CD4-positive, alpha-beta T cell treated with Interleukin-1 beta for 1 hour (primary cell): ENCODE results near the gene ZBTB38.

Experiments
- DNase-seq, 2 donors: peaks; one replicate each; pipeline ENCODE4 v3.0.0-alpha.2; 2020 to 2022

The ZBTB38 gene

DNA sequence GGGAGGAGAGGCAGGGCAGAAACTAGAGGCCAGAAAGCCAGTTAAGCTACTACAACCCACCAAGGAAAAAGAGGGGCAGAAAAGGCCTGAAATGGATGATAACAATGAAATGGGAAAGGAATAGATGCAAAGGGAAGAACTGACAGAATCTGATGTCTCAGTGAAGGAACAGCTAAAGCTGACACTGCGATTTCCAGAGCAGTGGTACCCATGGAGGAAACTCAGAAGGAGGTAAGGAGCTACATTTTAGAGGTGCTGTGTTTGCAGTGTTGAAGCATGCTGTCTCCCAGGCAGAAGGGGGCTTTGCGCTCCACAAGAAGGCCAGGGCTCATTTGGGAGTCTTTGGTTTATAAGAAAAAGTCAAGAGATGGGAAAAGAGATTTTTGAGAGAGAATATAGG, 38.0 kb downstream of the ZBTB38 start:
- no peak for DNase-seq

- DNase-seq: no peak
Measured at GRCh38 chr3:141407047-141407446, 38.7 kb downstream of the ZBTB38 start.

- no peak for DNase-seq
Measured at GRCh38 chr3:141407825-141408224, 39.5 kb downstream of the ZBTB38 start.

DNA sequence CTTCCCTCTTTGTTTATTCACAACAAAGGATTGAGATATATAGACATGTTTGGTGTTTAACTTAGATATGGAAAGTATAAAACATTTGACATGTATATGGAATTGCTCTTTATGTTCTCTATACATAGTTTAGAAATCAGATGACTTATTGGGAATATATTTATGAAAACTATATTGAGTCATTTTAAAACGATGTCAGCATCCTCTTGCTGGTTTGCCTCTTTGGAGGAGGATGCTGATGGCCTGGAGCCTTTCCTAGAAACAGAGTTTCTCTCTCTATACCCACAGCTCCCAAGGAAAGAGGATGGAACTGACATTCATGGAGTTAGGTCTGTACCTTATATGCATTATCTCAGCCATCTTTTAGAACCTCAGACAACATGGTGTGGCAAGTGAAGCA, 40.3 kb downstream of the ZBTB38 start:
- DNase-seq: no peak

GRCh38 chr3:141409940-141410241, 41.6 kb downstream of the ZBTB38 start:
- no peak for DNase-seq

DNA sequence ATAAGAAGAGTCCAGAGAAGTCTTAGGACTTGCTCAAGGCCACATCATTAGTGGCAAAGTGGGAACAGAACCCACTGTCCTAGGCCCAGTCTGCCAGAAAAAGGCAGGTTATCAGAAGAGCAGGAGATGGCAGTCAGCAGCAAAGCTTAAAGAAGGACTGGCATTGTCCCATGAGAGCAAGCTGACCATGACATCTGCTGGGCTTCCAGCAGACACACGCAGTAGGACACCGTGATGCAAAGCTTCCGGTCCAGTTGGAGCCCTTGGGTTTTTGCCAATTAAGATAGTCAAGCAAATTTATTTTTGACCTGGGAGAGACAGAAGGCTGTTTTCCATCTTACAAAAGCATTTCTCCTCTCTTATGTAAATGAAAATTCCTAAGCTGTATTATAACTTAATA, 42.1 kb downstream of the ZBTB38 start:
- no peak for DNase-seq

- DNase-seq: no peak
Measured at GRCh38 chr3:141410846-141411245, 42.5 kb downstream of the ZBTB38 start.

DNA sequence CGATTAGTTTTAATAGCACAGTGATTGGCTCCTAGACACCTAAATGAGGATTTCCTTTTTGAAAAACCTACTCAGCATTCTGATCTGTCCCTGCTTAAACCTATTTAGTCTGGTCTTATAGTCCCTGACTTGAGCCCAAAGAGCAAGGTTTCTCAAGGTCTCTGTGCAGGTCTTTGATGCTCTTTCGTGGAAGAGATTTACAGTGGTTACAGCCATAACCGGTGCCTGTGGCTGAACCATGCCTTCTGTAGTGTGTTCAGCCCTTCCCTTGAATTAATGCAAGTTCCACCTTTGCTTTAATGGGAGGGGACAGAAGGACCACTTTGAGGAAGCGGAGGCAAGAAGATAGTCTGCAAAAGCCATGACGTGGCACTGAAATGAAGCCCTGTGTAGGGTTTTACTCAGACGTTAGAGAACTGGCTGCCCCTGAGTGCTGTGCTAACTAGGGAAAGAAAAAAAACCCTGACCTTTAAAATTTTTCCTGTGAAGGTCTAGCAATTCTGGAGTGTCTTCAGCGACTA, 43.0 kb downstream of the ZBTB38 start:
- DNase-seq: peak; percentile 36 to 58

DNA sequence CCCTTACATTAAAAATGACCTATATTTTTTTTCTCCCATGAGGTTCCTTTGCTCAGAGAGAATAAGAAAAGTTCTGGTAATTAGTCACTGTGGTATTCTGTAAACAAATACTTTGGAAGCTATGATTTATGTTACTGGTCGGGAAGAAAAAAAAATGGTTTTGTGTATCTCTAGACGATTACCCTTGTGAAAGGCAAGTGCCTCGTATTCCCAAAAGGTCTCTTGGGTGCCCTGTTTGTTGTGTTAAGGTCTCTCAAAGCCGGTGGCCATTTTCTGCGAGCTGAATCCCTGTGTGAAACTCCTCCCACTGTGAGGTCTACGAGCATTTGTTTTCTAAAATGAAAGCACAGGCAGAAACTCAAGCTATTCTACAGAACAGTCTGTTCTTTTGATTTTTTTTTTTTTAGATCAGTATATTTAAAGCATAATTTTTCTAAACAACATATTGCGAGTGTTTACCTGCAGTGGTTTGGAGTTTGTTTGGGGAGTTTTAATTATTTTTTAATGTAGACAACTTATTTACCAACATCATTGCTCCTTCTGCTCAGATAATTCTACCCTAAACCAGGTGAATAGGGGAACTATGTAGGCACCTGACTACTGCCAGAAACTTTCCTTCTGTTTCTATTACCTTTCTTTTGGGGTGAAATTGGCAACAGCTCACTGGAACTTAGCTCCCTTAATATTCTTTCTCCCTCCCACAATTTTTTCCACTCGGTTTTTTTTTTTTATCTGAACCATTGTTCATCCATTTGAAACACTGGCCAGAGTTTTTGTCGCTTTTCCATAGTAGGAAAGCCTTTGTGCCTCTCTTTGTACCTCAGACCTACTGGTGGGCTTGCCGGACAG, 44.0 kb downstream of the ZBTB38 start:
- DNase-seq: peak; percentile 69 to 80

DNA sequence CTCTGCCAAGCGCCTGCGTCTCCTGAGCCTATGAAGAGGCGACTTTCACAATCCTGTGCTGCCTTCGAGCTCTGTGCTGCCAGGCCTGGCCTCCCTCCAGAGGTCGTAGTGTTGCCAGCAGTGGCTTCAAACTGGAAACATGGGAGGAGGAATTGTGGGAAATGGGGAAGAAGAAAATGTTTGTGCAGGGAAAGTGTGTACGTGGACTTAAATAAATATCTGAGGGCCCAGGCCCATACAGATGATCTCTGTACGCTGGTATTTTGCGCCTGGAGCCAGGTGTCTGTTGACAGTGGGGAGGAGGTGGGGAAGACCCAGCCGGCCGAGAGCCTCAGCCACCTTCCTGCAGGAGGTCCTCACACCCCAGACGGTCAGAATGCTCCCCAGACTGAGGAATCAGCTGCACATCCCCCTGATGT, 44.6 kb downstream of the ZBTB38 start:
- no peak for DNase-seq

GRCh38 chr3:141413391-141413790, 45.1 kb downstream of the ZBTB38 start:
- peak in 1 of 2 donors; percentile 61 for DNase-seq

DNA sequence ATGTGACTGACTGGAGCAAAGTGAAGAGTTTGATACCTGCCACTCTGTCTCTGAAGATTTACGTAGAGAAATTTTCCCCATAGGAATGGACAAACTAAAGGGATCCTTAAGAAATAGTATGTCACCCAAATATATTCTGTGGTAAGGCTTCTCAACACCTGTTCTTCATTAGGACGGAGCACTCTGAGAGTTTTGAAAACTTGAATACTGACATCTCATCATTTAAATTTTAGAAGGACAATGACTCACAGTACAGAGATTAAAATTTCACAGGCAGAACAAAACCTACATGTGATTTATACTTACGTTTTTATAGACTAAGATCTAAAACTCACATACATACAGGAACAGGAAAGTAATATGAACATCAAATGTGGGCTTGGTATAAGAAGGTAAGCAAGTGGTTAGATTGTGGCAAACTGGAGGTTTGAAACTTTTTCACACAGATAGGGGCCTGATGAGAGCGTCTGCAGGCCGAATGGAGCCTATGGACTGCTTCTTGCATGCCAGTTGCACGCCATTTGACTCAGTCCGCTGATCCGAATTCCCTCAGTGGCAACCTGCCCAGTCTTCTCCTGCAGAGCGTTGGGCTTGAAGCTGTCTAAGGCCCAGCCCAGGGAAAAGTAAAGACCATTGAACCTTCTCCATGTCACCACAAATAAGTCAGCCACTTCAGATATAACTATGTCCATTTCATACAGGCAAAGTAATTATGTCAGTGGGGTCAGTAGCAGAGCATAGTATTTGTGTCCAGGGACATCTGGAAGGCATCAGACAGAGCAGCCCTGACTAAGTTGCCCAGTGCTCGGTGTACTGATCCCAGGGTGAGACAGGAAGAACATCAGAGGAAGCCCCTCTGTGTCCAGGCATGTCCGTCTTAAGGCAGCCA, 45.7 kb downstream of the ZBTB38 start:
- DNase-seq: peak in 1 of 2 donors; percentile 45

GRCh38 chr3:141414800-141415462, 46.6 kb downstream of the ZBTB38 start:
- no peak for DNase-seq

DNA sequence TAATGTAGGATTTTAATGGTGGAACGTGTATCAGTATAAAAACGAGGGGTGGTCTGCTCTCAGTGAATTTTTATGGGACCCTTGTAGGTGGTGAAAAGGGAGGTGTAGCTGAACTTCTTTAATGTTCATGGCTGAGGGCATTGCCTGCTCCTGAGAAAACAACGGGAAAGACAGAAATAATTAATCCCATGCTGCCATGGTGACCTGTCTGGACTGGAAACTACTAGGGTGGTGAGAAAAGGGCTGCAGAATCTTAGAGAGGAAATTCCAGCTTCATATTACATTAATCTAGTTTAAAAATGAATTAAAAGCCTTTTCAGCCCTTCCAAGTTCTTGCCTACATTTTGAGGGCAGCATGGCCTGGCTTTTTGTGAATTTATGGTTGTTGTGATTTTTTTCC, 47.6 kb downstream of the ZBTB38 start:
- no peak for DNase-seq
